ENCODE measurements around the gene DHX34.
"Not testable (repeated sequence)": the region's sequence is repeated elsewhere in the genome, so short reads cannot be mapped to it uniquely, and the experiment has no call there.

The DHX34 gene, protein sequence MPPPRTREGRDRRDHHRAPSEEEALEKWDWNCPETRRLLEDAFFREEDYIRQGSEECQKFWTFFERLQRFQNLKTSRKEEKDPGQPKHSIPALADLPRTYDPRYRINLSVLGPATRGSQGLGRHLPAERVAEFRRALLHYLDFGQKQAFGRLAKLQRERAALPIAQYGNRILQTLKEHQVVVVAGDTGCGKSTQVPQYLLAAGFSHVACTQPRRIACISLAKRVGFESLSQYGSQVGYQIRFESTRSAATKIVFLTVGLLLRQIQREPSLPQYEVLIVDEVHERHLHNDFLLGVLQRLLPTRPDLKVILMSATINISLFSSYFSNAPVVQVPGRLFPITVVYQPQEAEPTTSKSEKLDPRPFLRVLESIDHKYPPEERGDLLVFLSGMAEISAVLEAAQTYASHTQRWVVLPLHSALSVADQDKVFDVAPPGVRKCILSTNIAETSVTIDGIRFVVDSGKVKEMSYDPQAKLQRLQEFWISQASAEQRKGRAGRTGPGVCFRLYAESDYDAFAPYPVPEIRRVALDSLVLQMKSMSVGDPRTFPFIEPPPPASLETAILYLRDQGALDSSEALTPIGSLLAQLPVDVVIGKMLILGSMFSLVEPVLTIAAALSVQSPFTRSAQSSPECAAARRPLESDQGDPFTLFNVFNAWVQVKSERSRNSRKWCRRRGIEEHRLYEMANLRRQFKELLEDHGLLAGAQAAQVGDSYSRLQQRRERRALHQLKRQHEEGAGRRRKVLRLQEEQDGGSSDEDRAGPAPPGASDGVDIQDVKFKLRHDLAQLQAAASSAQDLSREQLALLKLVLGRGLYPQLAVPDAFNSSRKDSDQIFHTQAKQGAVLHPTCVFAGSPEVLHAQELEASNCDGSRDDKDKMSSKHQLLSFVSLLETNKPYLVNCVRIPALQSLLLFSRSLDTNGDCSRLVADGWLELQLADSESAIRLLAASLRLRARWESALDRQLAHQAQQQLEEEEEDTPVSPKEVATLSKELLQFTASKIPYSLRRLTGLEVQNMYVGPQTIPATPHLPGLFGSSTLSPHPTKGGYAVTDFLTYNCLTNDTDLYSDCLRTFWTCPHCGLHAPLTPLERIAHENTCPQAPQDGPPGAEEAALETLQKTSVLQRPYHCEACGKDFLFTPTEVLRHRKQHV

DNA sequence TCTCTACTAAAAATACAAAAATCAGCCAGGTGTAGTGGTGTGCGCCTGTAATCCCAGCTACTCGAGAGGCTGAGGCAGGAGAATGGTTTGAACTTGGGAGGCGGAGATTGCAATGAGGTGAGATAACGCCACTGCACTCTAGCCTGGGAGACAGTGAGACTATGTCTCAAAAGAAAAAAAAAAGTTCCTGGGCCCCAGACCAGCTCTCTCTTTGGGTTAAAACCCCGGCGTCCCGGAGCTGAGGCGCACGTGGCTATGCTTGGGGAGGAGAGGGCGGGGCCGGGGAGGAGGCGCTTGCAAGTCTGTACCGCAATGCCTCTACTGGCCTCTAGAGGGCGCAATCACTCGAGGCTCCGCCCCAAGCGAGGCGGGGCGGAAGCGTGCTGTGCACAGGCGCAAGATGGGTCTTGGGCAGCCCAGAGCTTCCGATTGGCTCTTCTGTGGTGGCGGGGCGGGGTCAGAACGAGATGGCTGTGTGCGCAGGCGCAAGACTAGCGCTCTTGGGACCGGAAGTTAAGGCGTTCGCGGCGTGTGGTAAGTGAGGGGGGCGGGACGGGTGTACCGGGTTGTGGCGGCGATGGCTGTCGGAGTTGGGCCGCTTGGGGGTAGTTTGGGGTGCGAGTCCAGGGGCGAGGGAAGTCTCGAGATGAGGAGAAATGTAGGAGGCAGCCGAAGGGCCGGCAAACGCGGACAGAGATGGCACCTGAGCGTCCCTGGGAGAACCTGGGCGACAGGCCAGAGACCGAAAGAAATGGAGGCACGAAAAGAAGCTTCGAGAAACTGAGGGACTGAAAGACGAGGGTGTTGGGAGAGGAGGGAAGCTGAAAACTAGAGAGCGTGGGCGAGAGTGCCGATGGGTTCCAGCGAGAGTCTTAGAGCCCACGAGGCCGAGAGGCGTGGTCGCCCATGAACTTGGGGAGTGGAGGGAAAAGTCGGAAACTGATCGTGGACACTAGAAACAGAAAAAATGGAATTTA, at the start of gene DHX34:
DHX34 (plus strand) TSS at position 497 of the 977 bp plus-strand sequence. CDS start 3,716 bp downstream, outside the sequence.
- intact Hi-C loops (cut with DNase I): no loop called here
- DNase-seq: peak; percentile 92 to 98 (median 96)

DNA sequence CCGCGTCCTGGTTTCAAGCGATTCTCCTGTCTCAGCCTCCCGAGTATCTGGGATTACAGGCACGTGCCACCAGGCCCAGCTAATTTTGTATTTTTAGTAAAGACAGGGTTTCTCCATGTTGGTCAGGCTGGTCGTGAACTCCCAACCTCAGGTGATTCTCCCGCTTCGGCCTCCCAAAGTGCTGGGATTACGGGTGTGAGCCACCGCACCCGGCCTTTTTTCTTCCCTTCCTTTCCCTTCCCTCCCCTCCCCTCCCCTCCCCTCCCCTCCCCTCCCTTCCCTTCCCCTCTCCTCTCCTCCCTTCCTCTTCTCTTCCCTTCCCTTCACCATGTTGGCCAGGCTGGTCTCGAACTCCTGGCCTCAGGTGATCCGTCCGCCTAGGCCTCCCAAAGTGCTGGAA, 48.2 kb upstream of the DHX34 start:
- intact Hi-C loops (cut with DNase I); DNase-seq: not testable (repeated sequence)

DNA sequence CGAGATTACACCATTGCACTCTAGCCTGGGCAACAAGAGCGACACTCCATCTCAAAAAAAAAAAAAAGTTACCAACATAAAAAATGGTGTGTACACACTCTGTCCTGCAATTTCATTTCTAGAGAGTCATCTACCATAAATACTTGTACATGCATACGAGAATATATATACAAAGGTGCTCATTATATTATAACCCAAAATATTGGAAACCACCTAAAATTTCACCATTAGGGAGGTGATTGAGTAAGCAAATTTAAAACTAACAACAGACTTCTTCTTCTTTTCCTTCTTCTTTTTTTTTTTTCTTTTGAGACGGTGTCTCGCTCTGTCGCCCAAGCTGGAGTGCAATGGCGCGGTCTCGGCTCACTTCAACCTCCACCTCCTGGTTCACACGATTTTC, 46.9 kb upstream of the DHX34 start:
- no peak for DNase-seq
- intact Hi-C loops (cut with DNase I): no loop called here

DNA sequence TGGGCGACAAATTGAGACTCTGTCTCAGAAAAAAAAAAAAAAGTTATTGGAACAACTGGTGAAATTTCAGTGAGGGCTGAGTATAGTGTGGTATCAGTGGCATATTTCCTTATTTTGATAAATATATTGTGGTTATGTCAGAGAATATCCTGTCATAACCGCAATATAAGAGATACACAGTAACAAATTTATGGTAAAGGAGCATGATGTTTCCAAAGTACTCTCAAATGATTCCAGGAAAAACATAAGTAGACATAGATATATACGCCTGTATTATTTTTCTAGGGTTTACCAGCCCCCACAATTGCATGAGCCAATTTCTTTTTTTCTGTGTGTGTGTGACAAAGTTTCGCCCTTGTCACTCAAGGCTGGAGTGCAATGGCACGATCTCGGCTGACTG, 45.1 kb upstream of the DHX34 start:
- DNase-seq: no peak
- intact Hi-C loops (cut with DNase I): no loop called here

DNA sequence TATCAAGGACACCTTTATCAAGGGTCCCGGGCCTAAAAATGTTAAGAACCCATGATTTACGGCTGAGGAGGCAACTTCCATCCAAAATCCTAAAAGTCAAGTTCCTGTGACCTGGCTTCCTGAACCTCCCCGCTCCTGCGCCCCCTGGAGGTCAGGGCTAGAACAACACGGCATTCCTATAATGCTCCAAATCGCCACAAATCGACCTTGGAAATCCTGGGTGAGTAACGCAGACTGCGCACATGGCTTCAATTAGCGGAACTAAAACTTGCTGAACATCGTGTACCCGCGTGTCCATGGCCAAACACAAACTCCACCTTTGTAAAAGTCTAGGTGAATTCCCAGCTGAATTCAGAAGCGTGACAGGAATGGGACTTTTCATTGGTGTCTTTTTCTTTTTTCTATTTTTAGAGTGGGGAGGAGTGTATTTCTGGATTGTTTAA, 43.8 kb upstream of the DHX34 start:
- peak in 41 of 42 donors; percentile 30 to 86 (median 63) for DNase-seq
- intact Hi-C loops (cut with DNase I): no loop called here

DNA sequence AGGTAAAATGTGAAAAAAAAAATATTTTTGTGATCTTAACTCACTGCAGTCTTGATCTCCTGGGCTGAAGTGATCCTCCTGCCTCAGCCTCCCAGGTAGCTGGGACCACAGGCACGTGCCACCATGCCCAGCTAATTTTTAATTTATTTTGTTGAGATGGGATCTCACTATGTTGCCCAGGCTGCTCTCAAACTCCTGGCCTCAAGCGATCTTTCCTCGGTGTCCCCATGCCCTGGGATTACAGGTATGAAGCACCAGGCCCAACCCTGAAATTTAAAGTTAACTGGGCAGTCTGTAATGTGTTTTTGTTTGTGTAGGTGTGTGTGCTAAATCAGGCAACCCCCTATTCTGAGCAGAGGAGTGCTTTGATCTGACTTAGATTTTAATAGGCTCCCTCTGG, 42.8 kb upstream of the DHX34 start:
- no peak for DNase-seq
- intact Hi-C loops (cut with DNase I): no loop called here

DNA sequence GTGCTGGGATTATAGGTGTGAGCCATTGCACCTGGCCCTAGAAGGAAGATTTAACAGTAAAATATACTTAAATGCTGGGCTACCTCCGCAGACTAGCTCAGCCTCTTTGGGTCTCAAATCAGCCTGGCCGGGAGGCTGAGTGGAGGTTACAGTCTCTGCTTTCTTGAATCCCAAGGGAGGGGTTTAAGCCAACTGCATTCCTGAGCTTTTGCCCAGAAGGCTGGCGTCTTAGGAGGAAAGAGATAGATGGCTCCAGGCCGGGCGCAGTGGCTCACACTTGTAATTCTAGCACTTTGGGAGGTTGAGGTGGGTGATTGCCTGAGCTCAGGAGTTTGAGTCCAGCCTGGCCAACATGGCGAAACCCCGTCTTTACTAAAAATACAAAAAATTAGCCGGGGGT, 40.1 kb upstream of the DHX34 start:
- DNase-seq: no peak
- intact Hi-C loops (cut with DNase I): no loop called here

DNA sequence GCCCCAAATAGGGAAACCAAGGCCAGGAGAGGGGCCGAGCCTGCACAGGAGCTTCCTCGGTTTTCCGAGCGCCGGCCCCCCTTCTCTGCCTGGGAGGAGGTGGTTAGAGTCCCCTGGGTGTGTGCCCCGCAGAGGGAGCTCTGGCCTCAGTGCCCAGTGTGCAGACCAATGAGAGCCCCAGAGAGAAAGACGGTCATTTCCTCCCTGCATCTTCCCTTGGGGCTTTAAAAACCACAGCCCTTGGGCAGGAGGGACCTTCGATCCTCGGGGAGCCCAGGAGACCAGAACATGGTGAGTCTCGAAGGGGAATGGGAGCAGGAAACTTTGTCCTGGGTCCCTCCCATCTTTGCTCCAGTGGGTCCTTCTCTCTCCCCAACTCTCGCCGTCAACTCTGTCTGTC, 39.5 kb upstream of the DHX34 start, which contains the start of gene C5AR1:
C5AR1 (plus strand) TSS at position 254 of the 400 bp plus-strand sequence; CDS start at position 289, 35 bp downstream.
- DNase-seq: peak in 35 of 42 donors; percentile 13 to 64 (median 33)

DNA sequence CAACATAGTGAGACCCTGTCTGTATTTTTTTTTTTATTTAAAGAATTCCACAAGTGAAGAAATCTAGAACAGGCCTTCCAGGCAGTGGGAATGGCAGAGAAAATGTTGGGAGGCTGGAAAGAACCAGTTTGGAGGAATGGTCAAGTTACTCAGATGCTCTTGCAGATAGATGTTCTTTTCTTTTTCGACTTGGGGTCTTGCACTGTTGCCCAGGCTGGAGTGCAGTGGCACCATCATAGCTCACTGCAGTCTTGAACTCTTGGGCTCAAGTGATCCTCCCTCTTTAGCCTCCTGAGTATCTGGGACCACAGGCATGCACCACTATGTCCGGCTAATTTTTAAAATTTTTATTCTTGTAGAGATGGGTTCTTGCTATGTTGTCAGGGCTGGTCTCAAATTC, 38.8 kb upstream of the DHX34 start:
- intact Hi-C loops (cut with DNase I): no loop called here
- no peak for DNase-seq

More for the DNA sequence above, 39.5 kb upstream of the DHX34 start, which contains the start of gene C5AR1:
- intact Hi-C loops (cut with DNase I): no loop called here

DNA sequence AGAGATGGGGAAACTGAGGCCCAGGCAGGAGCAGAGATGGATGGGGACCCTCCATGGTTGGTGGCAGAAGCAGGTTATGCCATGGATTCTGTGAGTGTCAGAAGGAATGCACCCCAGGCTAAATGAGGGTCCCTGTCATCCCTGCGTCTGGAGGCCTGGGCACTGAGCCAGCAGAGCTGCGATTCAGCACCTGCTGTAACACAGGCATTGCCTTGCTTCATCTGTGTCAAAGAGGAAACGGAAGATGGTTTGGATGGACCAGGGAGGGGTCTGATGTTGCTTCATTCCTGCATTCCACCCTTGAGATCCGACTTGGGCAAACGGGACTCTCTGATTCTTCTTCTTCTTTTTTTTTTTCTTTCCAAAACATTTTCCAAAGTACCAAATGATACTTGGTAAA, 38.3 kb upstream of the DHX34 start:
- peak in 12 of 42 donors; percentile 8 to 49 (median 34) for DNase-seq
- intact Hi-C loops (cut with DNase I): no loop called here

DNA sequence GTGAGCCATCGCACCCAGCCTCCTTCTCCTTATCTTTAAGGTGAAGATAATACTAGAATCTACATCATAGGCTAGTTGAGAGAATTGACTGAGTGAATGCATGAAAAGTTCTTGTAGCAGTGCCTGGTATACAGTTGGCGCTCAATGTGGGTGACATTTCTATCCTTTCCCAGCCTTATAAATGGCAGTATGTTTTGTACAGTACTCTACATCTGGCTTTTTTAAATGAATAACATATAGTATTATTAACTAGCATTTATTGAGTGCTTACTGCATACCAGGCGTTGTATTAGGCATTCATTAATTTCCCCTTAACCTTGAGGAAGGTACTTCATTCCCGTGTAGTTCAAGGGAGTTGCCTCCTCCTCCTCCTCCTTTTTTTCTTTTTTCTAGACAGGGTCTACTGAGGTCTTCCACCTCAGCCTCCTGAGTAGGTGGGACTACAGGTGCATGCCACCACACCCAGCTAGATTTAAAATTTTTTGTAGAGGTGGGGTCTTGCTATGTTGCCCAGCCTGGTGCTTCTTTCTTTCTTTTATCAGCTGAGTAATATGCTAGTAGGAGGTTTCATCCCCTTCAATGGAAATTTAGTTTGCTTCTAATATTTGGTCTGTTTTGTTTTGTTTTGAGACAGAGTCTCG, 36.6 kb upstream of the DHX34 start:
- intact Hi-C loops (cut with DNase I): no loop called here
- no peak for DNase-seq

DNA sequence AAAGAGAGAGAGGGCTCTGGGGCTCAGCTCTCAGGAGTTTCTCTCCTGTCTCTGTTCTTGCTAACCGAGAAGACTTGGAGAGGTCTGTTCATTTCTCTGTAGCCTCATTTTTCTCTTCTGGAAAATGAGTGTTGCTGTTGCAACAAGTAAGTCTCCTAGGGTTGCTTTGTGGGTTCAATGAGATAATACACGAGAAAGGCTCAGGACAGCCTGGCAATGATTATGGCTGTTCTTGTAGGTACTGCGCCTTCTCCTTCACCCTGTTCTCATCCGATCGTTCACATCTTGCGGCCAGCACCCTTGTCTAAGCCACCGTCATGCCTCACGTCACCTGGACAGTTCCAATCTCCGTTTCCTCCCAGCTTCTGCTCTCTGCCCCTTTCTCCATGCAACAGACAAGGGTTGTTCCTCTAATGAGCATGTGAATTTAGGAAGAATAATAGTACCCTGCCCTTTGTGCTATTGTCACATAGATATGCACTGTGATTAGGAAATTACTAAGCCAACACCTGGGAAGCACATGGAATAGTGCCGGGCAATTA, 35.3 kb upstream of the DHX34 start:
- intact Hi-C loops (cut with DNase I): no loop called here
- no peak for DNase-seq

DNA sequence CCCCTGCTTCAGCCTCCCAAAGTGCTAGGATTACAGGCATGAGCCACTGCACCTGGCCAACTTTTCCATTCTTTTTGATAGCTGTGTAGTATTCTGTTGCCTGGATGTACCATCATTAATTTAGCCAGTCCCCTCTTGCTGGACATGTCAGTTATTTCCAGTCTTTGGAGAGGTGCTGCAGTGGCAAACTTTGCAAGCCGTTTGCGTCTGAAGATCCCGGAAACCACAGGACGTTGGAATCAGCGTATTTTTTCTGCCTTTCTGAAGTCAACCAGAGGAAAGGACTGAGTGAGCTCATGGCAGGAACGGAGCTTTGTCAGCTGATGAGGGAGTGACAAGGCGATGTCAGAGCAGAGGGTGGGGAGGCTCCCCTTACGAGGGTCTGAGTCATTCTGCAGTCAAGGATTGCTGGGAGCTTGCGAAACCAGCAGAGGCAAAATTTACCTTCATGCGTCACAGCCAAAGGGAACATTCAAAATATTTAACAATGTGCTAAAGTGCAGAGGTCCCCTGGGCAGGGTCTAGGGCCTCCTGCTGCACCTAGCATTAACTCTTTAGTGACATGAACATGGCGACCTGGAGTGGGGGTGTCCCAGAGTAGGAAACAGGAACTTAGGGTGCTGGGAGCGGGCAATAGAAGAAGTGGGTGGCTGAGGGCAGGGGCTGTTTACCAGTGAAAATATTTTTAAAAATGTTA, 33.8 kb upstream of the DHX34 start:
- peak; percentile 45 to 93 (median 76) for DNase-seq
- intact Hi-C loops (cut with DNase I): no loop called here

DNA sequence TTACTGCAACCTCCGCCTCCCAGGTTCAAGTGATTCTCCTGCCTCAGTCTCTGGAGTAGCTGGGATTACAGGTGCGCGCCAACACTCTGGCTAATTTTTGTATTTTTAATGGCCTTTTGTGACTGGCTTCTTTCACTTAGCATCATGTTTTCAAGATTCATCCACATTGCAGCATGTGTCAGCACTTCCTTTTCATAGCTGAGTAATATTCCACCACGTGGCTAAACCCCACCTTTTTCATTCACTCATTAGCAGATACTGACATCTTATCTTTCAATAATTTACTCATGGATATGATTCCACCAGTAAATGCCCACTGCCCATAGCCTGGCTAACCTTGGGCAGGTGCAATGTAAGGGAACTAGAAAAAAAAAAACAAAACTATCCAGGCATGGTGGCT, 32.6 kb upstream of the DHX34 start:
- no peak for DNase-seq
- intact Hi-C loops (cut with DNase I): no loop called here

DNA sequence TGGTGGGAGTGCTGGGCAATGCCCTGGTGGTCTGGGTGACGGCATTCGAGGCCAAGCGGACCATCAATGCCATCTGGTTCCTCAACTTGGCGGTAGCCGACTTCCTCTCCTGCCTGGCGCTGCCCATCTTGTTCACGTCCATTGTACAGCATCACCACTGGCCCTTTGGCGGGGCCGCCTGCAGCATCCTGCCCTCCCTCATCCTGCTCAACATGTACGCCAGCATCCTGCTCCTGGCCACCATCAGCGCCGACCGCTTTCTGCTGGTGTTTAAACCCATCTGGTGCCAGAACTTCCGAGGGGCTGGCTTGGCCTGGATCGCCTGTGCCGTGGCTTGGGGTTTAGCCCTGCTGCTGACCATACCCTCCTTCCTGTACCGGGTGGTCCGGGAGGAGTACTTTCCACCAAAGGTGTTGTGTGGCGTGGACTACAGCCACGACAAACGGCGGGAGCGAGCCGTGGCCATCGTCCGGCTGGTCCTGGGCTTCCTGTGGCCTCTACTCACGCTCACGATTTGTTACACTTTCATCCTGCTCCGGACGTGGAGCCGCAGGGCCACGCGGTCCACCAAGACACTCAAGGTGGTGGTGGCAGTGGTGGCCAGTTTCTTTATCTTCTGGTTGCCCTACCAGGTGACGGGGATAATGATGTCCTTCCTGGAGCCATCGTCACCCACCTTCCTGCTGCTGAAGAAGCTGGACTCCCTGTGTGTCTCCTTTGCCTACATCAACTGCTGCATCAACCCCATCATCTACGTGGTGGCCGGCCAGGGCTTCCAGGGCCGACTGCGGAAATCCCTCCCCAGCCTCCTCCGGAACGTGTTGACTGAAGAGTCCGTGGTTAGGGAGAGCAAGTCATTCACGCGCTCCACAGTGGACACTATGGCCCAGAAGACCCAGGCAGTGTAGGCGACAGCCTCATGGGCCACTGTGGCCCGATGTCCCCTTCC, 28.9 kb upstream of the DHX34 start:
- DNase-seq: no peak
- intact Hi-C loops (cut with DNase I): no loop called here

DNA sequence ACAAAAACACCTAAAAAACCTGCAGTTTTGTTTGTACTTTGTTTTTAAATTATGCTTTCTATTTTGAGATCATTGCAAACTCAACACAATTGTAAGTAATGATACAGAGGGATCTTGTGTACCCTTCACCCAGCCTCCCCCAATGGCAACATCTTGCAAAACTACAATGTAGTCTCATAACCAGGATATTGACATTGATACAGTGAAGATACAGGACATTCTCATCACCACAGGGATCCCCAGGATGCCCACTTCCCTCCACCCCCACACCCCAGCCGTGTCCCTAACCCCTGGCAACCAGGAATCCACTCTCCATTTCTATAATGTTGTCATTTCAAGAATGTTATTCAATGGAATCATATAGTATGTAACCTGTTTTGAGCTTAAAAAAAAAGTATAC, 27.5 kb upstream of the DHX34 start:
- intact Hi-C loops (cut with DNase I): no loop called here
- DNase-seq: no peak
